ENCODE data around the gene RALGDS. TPM values are rescaled to one million over a fixed set of nuclear protein-coding genes. Genes with fewer than 3 reads are reported as not detected.

Gene RALGDS
- total and polyA plus RNA-seq, 2 of the 13 experiments (the other 11 are each of a cell fraction or from before 2014, with no cell fraction given): 12.9 to 25.5 TPM

DNA sequence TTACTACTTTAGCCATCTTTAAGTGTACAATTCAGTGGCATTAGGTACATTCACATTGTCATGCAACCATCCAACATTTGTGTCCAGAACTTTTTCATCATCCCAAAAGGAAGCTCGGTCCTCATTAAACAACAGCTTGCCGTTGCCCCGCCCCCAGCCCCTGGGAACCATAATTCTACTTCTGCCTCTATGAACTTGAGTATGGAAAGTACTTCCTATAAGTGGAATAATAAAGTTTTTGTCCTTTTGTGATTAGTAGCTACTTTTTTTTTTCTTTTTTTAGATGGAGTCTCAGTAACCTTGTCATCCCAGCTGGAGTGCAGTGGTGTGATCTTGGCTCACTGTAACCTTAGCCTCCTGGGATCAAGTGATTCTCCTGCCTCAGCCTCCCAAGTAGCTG is 37.7 kb upstream of the RALGDS start (continued):
- TF ChIP-seq, protein P1, sequence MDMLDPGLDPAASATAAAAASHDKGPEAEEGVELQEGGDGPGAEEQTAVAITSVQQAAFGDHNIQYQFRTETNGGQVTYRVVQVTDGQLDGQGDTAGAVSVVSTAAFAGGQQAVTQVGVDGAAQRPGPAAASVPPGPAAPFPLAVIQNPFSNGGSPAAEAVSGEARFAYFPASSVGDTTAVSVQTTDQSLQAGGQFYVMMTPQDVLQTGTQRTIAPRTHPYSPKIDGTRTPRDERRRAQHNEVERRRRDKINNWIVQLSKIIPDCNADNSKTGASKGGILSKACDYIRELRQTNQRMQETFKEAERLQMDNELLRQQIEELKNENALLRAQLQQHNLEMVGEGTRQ (IDR thresholded peaks at IDR 0.05; ENCODE audit: low read depth, low read length): no peak
- TF ChIP-seq, protein P1 (CRISPR knock-in tag; IDR thresholded peaks at IDR 0.05; ENCODE audit: borderline replicate concordance): no peak
- TF ChIP-seq ZNF674 (CRISPR knock-in tag; IDR thresholded peaks at IDR 0.05; ENCODE audit: low read depth): no peak
- no peak for TF ChIP-seq HMG20A (CRISPR knock-in tag; IDR thresholded peaks at IDR 0.05; ENCODE audit: borderline replicate concordance)
- no peak for TF ChIP-seq PHF21A (CRISPR knock-in tag; IDR thresholded peaks at IDR 0.05)
- TF ChIP-seq CHCHD3 (CRISPR knock-in tag; IDR thresholded peaks at IDR 0.05): no peak

DNA sequence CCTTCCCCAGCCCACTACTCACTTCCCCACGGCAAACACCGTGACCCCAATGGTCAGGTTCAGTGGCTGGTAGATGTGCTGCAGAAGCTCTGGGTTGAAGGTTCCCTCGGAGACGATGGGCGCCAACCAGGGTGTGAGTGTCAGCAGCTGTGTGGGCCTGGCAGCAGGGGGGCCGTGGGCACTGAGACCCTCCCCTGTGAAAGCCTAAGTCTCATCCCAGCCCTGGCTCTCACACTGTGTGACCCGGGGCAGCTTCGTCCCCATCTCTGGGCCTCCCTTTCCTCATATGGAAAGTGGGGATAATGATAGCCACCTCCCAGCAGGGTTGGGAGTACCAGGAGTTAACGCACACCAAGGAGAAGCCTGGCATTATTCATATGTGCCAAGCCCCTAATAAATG is 34.1 kb upstream of the RALGDS start:
- no peaks in the 10 kb centered on the region for H3K79me2 ChIP-seq (ENCODE audit: insufficient read depth, low read length)
- no peak for DNase-seq (ENCODE audit: low spot score)
- TF ChIP-seq ATF7-NPFF (CRISPR knock-in tag; IDR thresholded peaks at IDR 0.05; ENCODE audit: low read depth) (no peak), SRF (IDR thresholded peaks at IDR 0.05; ENCODE audit: low read depth, low read length) (no peak), TAF1 (CRISPR knock-in tag; IDR thresholded peaks at IDR 0.05) (no peak), ZBTB1 (CRISPR knock-in tag; IDR thresholded peaks at IDR 0.05; ENCODE audit: borderline replicate concordance) (no peak), GFI1 (CRISPR knock-in tag; IDR thresholded peaks at IDR 0.05; ENCODE audit: borderline replicate concordance) (no peak), ZNF274 (CRISPR knock-in tag; IDR thresholded peaks at IDR 0.05) (no peak), HDAC2 (CRISPR knock-in tag; IDR thresholded peaks at IDR 0.05) (no peak), TSC22D2 (CRISPR knock-in tag; IDR thresholded peaks at IDR 0.05; ENCODE audit: borderline replicate concordance) (no peak), CBX2 (IDR thresholded peaks at IDR 0.05; ENCODE audit: low read depth, low read length) (no peak), CBX2 (CRISPR knock-in tag; IDR thresholded peaks at IDR 0.05; ENCODE audit: low read depth) (no peak), SYNCRIP (IDR thresholded peaks at IDR 0.05; ENCODE audit: insufficient read depth, low read depth, low read length) (no peak), MTA3 (CRISPR knock-in tag; IDR thresholded peaks at IDR 0.05) (no peak)
- TF ChIP-seq, protein P2, sequence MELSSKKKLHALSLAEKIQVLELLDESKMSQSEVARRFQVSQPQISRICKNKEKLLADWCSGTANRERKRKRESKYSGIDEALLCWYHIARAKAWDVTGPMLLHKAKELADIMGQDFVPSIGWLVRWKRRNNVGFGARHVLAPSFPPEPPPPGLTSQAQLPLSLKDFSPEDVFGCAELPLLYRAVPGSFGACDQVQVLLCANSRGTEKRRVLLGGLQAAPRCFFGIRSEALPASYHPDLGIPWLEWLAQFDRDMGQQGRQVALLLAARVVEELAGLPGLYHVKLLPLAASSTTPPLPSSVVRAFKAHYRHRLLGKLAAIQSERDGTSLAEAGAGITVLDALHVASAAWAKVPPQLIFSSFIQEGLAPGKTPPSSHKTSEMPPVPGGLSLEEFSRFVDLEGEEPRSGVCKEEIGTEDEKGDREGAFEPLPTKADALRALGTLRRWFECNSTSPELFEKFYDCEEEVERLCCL (CRISPR knock-in tag; IDR thresholded peaks at IDR 0.05; ENCODE audit: borderline replicate concordance): no peak
- TF ChIP-seq, protein P3, sequence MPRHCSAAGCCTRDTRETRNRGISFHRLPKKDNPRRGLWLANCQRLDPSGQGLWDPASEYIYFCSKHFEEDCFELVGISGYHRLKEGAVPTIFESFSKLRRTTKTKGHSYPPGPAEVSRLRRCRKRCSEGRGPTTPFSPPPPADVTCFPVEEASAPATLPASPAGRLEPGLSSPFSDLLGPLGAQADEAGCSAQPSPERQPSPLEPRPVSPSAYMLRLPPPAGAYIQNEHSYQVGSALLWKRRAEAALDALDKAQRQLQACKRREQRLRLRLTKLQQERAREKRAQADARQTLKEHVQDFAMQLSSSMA (CRISPR knock-in tag; IDR thresholded peaks at IDR 0.05): no peak
- no peaks in the 10 kb centered on the region for H3K36me3 ChIP-seq (replicated peaks in 1 of 2; ENCODE audit: control insufficient read depth in 1 of 2, insufficient read depth in 2 of 2, low read length in 2 of 2)
- no peak overlapping the region; the same call in 1 of the 2 replicates for H3K4me2 ChIP-seq (ENCODE audit: low read depth, low read length)
- no peaks in the 10 kb centered on the region for H4K20me1 ChIP-seq (ENCODE audit: insufficient read depth, low read length)
- no TSS peak for BruUV-seq (replicated peaks)
- in situ Hi-C loops (cut with HindIII; ENCODE audit: extremely low pct_ligation_motif_present, low pct_unique_long_range_greater_than_20kb) (no loop called here), intact Hi-C loops (cut with micrococcal nuclease; ENCODE audit: unreplicated experiment) (no loop called here)
- no peak overlapping the region for H3K4me3 ChIP-seq (replicated peaks in 1 of 3; ENCODE audit: insufficient read depth in 1 of 3, low read depth in 2 of 3, low read length in 3 of 3)
- WGBS (ENCODE audit: low lambda C conversion rate): 17% methylated on average over 6 of the region's 9 CpGs
- peaks cover 38% of the 10 kb centered on the region for H3K4me1 ChIP-seq (ENCODE audit: insufficient read depth, low read length)
- no peak for ATAC-seq
- H3K27me3 ChIP-seq (ENCODE audit: control insufficient read depth in 1 of 2, insufficient read depth in 2 of 2, low read length in 2 of 2): peaks cover 0 to 7% of the 10 kb centered on the region in 2 experiments; a peak in 1 of 5 replicates
- no peaks in the 10 kb centered on the region for H3K9me3 ChIP-seq (ENCODE audit: low read length)
- no peak overlapping the region for H3K9ac ChIP-seq (ENCODE audit: insufficient read depth, low read depth, low read length)
- no peak overlapping the region for H2AFZ ChIP-seq (ENCODE audit: low read length)
- no peak overlapping the region for H3K27ac ChIP-seq (ENCODE audit: extremely low read length, insufficient read depth, low read length)
- no peak for FAIRE-seq
- CTCF ChIA-PET (ENCODE audit: low intra/inter-chr PET ratio, low total read pairs): no interaction called here
- POLR2A ChIA-PET: no interaction called here
